Liver (tissue), 3 donors: ENCODE results near the gene ZNHIT6.
A peak's percentile ranks its signal among the peaks of the same experiment; 100 is the strongest.

Experiments
- CTCF ChIP-seq: fragments of 150-350 bp; IDR thresholded peaks from 2 replicates; pipeline ENCODE4 v1.5.1; 2017; ENCODE audit warnings: improper control_type of control experiment, low read depth, low read length; ENCODE audit not compliant: missing input control
- GABPA ChIP-seq, 2 donors: IDR thresholded peaks in 1 of 2; conservative IDR thresholded peaks in 1 of 2; 2 replicates each; pipeline ENCODE4 v1.6.1; 2016; ENCODE audit warnings: antibody characterized with exemption in 2 of 2, mild to moderate bottlenecking in 1 of 2, moderate library complexity in 1 of 2
- RAD21 ChIP-seq, 2 donors: IDR thresholded peaks; 2 replicates each; pipeline ENCODE4 v1.6.1; 2016; ENCODE audit warnings: antibody characterized with exemption in 2 of 2, mild to moderate bottlenecking in 2 of 2
- REST ChIP-seq: IDR thresholded peaks from 2 replicates; pipeline ENCODE4 v1.6.1; 2016; ENCODE audit warnings: antibody characterized with exemption, mild to moderate bottlenecking
- RXRA ChIP-seq, 2 donors: IDR thresholded peaks; 2 replicates each; pipeline ENCODE4 v1.6.1; 2017 to 2018; ENCODE audit warnings: antibody characterized with exemption in 2 of 2, mild to moderate bottlenecking in 1 of 2
- SP1 ChIP-seq: IDR thresholded peaks from 2 replicates; pipeline ENCODE4 v1.6.1; 2018; ENCODE audit warnings: antibody characterized with exemption, mild to moderate bottlenecking
- TAF1 ChIP-seq: conservative IDR thresholded peaks from 2 replicates; pipeline ENCODE4 v1.6.1; 2016; ENCODE audit warnings: antibody characterized with exemption, mild to moderate bottlenecking
- YY1 ChIP-seq: IDR thresholded peaks from 2 replicates; pipeline ENCODE4 v1.6.1; 2016; ENCODE audit warnings: antibody characterized with exemption, mild to moderate bottlenecking
- donor health status: healthy.
- donor health status: healthy.

GRCh38 chr1:85630493-85630892, 77.7 kb downstream of the ZNHIT6 start:
- no peak for TF ChIP-seq CTCF
- TF ChIP-seq REST = no peak
- TF ChIP-seq RXRA (IDR thresholded peaks at IDR 0.05) = no peak
- no peak for TF ChIP-seq TAF1
- no peak for TF ChIP-seq YY1
- TF ChIP-seq RAD21 (IDR thresholded peaks at IDR 0.05) = peak in 1 of 2 donors; percentile 41
- TF ChIP-seq GABPA (IDR thresholded peaks at IDR 0.05 in 1 of 2, conservative IDR thresholded peaks at IDR 0.05 in 1 of 2) = no peak
- TF ChIP-seq SP1 = no peak
